ENCODE results near the gene NR3C2.
"Not testable (repeated sequence)": the region's sequence is repeated elsewhere in the genome, so short reads cannot be mapped to it uniquely, and the experiment has no call there.

NR3C2 gene

GRCh38 chr4:148330724-148331123, 111.5 kb downstream of the NR3C2 start:
- DNase-seq (ENCODE audit: low spot score) (no peak), ATAC-seq (ENCODE audit: low read depth) (no peak)
- no peak overlapping the region for H3K4me3 ChIP-seq (ENCODE audit: severe bottlenecking)
- H3K9me3 ChIP-seq (ENCODE audit: severe bottlenecking): no peaks in the 10 kb centered on the region
- H3K36me3 ChIP-seq (ENCODE audit: low read depth): no peaks in the 10 kb centered on the region
- no peaks in the 10 kb centered on the region for H3K4me1 ChIP-seq (ENCODE audit: insufficient read depth, poor library complexity, severe bottlenecking)
- H3K27ac ChIP-seq (ENCODE audit: poor library complexity, severe bottlenecking): no peak overlapping the region
- no peaks in the 10 kb centered on the region for H3K27me3 ChIP-seq (ENCODE audit: insufficient read depth, poor library complexity, severe bottlenecking)
- no peak for TF ChIP-seq CTCF (IDR thresholded peaks at IDR 0.05; ENCODE audit: poor library complexity, severe bottlenecking)

GRCh38 chr4:148330161-148330560, 112.1 kb downstream of the NR3C2 start:
- Histone ChIP-seq H3K4me1 (ENCODE audit: insufficient read depth, poor library complexity, severe bottlenecking) (no peaks in the 10 kb centered on the region), H3K9me3 (ENCODE audit: severe bottlenecking) (no peaks in the 10 kb centered on the region), H3K27me3 (ENCODE audit: insufficient read depth, poor library complexity, severe bottlenecking) (no peaks in the 10 kb centered on the region), H3K36me3 (ENCODE audit: low read depth) (no peaks in the 10 kb centered on the region), H3K4me3 (ENCODE audit: severe bottlenecking) (no peak overlapping the region), H3K27ac (ENCODE audit: poor library complexity, severe bottlenecking) (no peak overlapping the region)
- DNase-seq (ENCODE audit: low spot score) (no peak), ATAC-seq (ENCODE audit: low read depth) (no peak)
- no peak for TF ChIP-seq CTCF (IDR thresholded peaks at IDR 0.05; ENCODE audit: poor library complexity, severe bottlenecking)

- H3K27ac ChIP-seq (ENCODE audit: poor library complexity, severe bottlenecking): no peak overlapping the region
- no peaks in the 10 kb centered on the region for H3K4me1 ChIP-seq (ENCODE audit: insufficient read depth, poor library complexity, severe bottlenecking)
- H3K4me3 ChIP-seq (ENCODE audit: severe bottlenecking): no peak overlapping the region
- H3K9me3 ChIP-seq (ENCODE audit: severe bottlenecking): no peaks in the 10 kb centered on the region
- no peaks in the 10 kb centered on the region for H3K36me3 ChIP-seq (ENCODE audit: low read depth)
- no peaks in the 10 kb centered on the region for H3K27me3 ChIP-seq (ENCODE audit: insufficient read depth, poor library complexity, severe bottlenecking)
- no peak for TF ChIP-seq CTCF (IDR thresholded peaks at IDR 0.05; ENCODE audit: poor library complexity, severe bottlenecking)
- no peak for ATAC-seq (ENCODE audit: low read depth)
- no peak for DNase-seq (ENCODE audit: low spot score)
Measured at GRCh38 chr4:148329751-148330150, 112.5 kb downstream of the NR3C2 start.

- no peak for ATAC-seq (ENCODE audit: low read depth)
- Histone ChIP-seq H3K4me3 (ENCODE audit: severe bottlenecking) (no peak overlapping the region), H3K27ac (ENCODE audit: poor library complexity, severe bottlenecking) (no peak overlapping the region), H3K36me3 (ENCODE audit: low read depth) (no peaks in the 10 kb centered on the region), H3K9me3 (ENCODE audit: severe bottlenecking) (no peaks in the 10 kb centered on the region), H3K27me3 (ENCODE audit: insufficient read depth, poor library complexity, severe bottlenecking) (no peaks in the 10 kb centered on the region), H3K4me1 (ENCODE audit: insufficient read depth, poor library complexity, severe bottlenecking) (no peaks in the 10 kb centered on the region)
- no peak for TF ChIP-seq CTCF (IDR thresholded peaks at IDR 0.05; ENCODE audit: poor library complexity, severe bottlenecking)
- DNase-seq (ENCODE audit: low spot score): no peak
Measured at GRCh38 chr4:148327683-148328082, 114.5 kb downstream of the NR3C2 start.

GRCh38 chr4:148323316-148323715, 118.9 kb downstream of the NR3C2 start:
- not testable (repeated sequence) for H3K27me3 ChIP-seq (ENCODE audit: insufficient read depth, poor library complexity, severe bottlenecking); H3K4me3 ChIP-seq (ENCODE audit: severe bottlenecking); H3K36me3 ChIP-seq (ENCODE audit: low read depth); H3K9me3 ChIP-seq (ENCODE audit: severe bottlenecking); H3K27ac ChIP-seq (ENCODE audit: poor library complexity, severe bottlenecking); ATAC-seq (ENCODE audit: low read depth); DNase-seq (ENCODE audit: low spot score); H3K4me1 ChIP-seq (ENCODE audit: insufficient read depth, poor library complexity, severe bottlenecking)
